H1 (cell line): ENCODE results near the gene DDX4. TPM values are rescaled to one million over a fixed set of nuclear protein-coding genes. Genes with fewer than 3 reads are reported as not detected.

Experiments
- CTCF ChIA-PET: fragments of 300-600 bp; sonication (Branson Sonifier 250); formaldehyde crosslinking; loops from one replicate; lab custom pipeline; 2021; ENCODE audit not compliant: partially characterized antibody; lab: Charles Lee
- POLR2A ChIA-PET: fragments of 300-600 bp; sonication (Branson Sonifier 250); formaldehyde crosslinking; loops from one replicate; lab custom pipeline; 2021; ENCODE audit warnings: inconsistent platforms; ENCODE audit not compliant: partially characterized antibody; lab: Charles Lee
- DNase-seq, 2 experiments: peaks; one replicate each; pipeline versions ENCODE4 v3.0.0 to v3.0.0-alpha.2; 2010 to 2022; ENCODE audit warnings: low spot score in 2 of 2, low read depth in 1 of 2, mixed read lengths in 1 of 2
- FAIRE-seq: peaks from 2 replicates; lab custom pipeline; 2011; peaks lifted over from hg19 to GRCh38; lab: Jason Lieb, UNC
- H2AFZ ChIP-seq: 2 replicates; pipeline ENCODE4 v1.8.1; 2012; ENCODE audit warnings: low read length, inconsistent platforms
- H2AK5ac ChIP-seq: 2 replicates; pipeline ENCODE4 v1.6.1; 2013; ENCODE audit warnings: low read depth, low read length
- H2BK120ac ChIP-seq: replicated peaks from 2 replicates; pipeline ENCODE3; 2013; ENCODE audit warnings: low read depth, low read length, inconsistent platforms
- H2BK12ac ChIP-seq: 2 replicates; pipeline ENCODE4 v1.6.1; 2013; ENCODE audit warnings: low read depth, low read length
- H2BK15ac ChIP-seq: 2 replicates; pipeline ENCODE4 v1.6.1; 2013; ENCODE audit warnings: low read length
- H2BK20ac ChIP-seq: 2 replicates; pipeline ENCODE4 v1.6.1; 2013; ENCODE audit warnings: low read length
- H2BK5ac ChIP-seq: 2 replicates; pipeline ENCODE4 v1.6.1; 2013; ENCODE audit warnings: low read depth, low read length
- H3K14ac ChIP-seq: 2 replicates; pipeline ENCODE4 v1.6.1; 2013; ENCODE audit warnings: inconsistent platforms; ENCODE audit not compliant: insufficient read length
- H3K18ac ChIP-seq: 2 replicates; pipeline ENCODE4 v1.6.1; 2013; ENCODE audit warnings: low read length; ENCODE audit errors: extremely low read depth
- H3K23ac ChIP-seq: 2 replicates; pipeline ENCODE4 v1.6.1; 2013; ENCODE audit warnings: inconsistent platforms; ENCODE audit not compliant: insufficient read length
- H3K23me2 ChIP-seq: 2 replicates; pipeline ENCODE4 v1.6.1; 2013; ENCODE audit warnings: low read depth, low read length
- H3K27ac ChIP-seq: 2 replicates; pipeline ENCODE4 v1.6.1; 2011; ENCODE audit warnings: low read depth, low read length, inconsistent platforms
- H3K27me3 ChIP-seq, 4 experiments: replicated peaks in 1 of 4; 1 replicate in 1 of 4; 2 replicates in 3 of 4; pipeline versions ENCODE4 v1.6.1 to v1.8.1; 2011 to 2013; ENCODE audit warnings: low read length in 3 of 4, mild to moderate bottlenecking in 3 of 4, inconsistent platforms in 2 of 4, mixed read lengths in 2 of 4, moderate library complexity in 1 of 4; ENCODE audit not compliant: control insufficient read depth in 3 of 4, insufficient read depth in 3 of 4; ENCODE audit errors: extremely low read depth in 1 of 4
- H3K36me3 ChIP-seq, 4 experiments: 2 replicates each; pipeline versions ENCODE4 v1.6.1 to v1.8.1; 2011 to 2013; ENCODE audit warnings: mild to moderate bottlenecking in 4 of 4, low read length in 3 of 4, moderate library complexity in 2 of 4, control low read depth in 1 of 4, inconsistent platforms in 1 of 4; ENCODE audit not compliant: insufficient read depth in 4 of 4, control insufficient read depth in 2 of 4
- H3K4ac ChIP-seq: replicated peaks from 2 replicates; pipeline ENCODE3; 2013; ENCODE audit warnings: low read length, low read depth, mixed read lengths, inconsistent platforms; ENCODE audit not compliant: insufficient read length
- H3K4me1 ChIP-seq, 4 experiments: replicated peaks in 1 of 4; 1 replicate in 1 of 4; 2 replicates in 3 of 4; pipeline versions ENCODE4 v1.6.1 to v1.8.1; 2011 to 2013; ENCODE audit warnings: low read length in 3 of 4, inconsistent platforms in 2 of 4, mixed read lengths in 1 of 4; ENCODE audit not compliant: insufficient read depth in 4 of 4, control insufficient read depth in 3 of 4
- H3K4me2 ChIP-seq, 2 experiments: 2 replicates each; pipeline versions ENCODE4 v1.6.1 to v1.8.1; 2011 to 2013; ENCODE audit warnings: low read depth in 2 of 2, low read length in 2 of 2, control low read depth in 1 of 2, inconsistent platforms in 1 of 2, mild to moderate bottlenecking in 1 of 2; ENCODE audit not compliant: insufficient read depth in 1 of 2
- H3K4me3 ChIP-seq, 4 experiments: fragments of 200-600, 300-600 bp in 1 of 4; sonication (generic), shearing (Covaris generic), sonication (Bioruptor Twin) in 1 of 4; 2 replicates each; pipeline versions ENCODE4 v1.5.1 to v1.8.1; 2011 to 2016; ENCODE audit warnings: low read length in 4 of 4, low read depth in 3 of 4, control low read depth in 2 of 4, inconsistent platforms in 2 of 4, mild to moderate bottlenecking in 2 of 4, mixed read lengths in 1 of 4, moderate library complexity in 1 of 4; ENCODE audit not compliant: insufficient read depth in 2 of 4; ENCODE audit errors: extremely low read depth in 1 of 4
- H3K56ac ChIP-seq: replicated peaks from 2 replicates; pipeline ENCODE3; 2013; ENCODE audit warnings: low read depth, mild to moderate bottlenecking, mixed read lengths, low read length, inconsistent platforms; ENCODE audit not compliant: insufficient read length
- H3K79me1 ChIP-seq: 2 replicates; pipeline ENCODE4 v1.6.1; 2013; ENCODE audit warnings: low read depth, low read length, control low read depth
- H3K79me2 ChIP-seq, 2 experiments: 2 replicates each; pipeline versions ENCODE4 v1.6.1 to v1.8.1; 2012 to 2013; ENCODE audit warnings: low read length in 2 of 2, mild to moderate bottlenecking in 2 of 2, inconsistent platforms in 1 of 2; ENCODE audit not compliant: insufficient read depth in 2 of 2, control insufficient read depth in 1 of 2
- H3K9ac ChIP-seq, 4 experiments: replicated peaks in 1 of 4; 1 replicate in 1 of 4; 2 replicates in 3 of 4; pipeline versions ENCODE4 v1.6.1 to v1.8.1; 2011 to 2013; ENCODE audit warnings: low read depth in 3 of 4, low read length in 3 of 4, control low read depth in 2 of 4, mild to moderate bottlenecking in 2 of 4, moderate library complexity in 2 of 4, inconsistent platforms in 1 of 4; ENCODE audit errors: extremely low read depth in 1 of 4
- H3K9me3 ChIP-seq, 2 experiments: 2 replicates each; pipeline versions ENCODE4 v1.6.1 to v1.8.1; 2012 to 2013; ENCODE audit warnings: mild to moderate bottlenecking in 2 of 2, moderate library complexity in 2 of 2, control low read depth in 1 of 2, inconsistent platforms in 1 of 2, low read depth in 1 of 2, low read length in 1 of 2, mixed read lengths in 1 of 2; ENCODE audit not compliant: insufficient read depth in 2 of 2
- H4K20me1 ChIP-seq, 2 experiments: replicated peaks in 1 of 2; 2 replicates each; pipeline versions ENCODE3 to v1.8.1; 2011 to 2013; ENCODE audit warnings: inconsistent platforms in 2 of 2, low read length in 2 of 2, mild to moderate bottlenecking in 1 of 2; ENCODE audit not compliant: insufficient read depth in 2 of 2, control insufficient read depth in 1 of 2
- H4K5ac ChIP-seq: 2 replicates; pipeline ENCODE4 v1.6.1; 2013; ENCODE audit warnings: low read length, low read depth, mixed read lengths, inconsistent platforms; ENCODE audit not compliant: insufficient read length
- H4K8ac ChIP-seq: 2 replicates; pipeline ENCODE4 v1.8.0; 2013; ENCODE audit warnings: mild to moderate bottlenecking, moderate library complexity, low read length, inconsistent platforms; ENCODE audit not compliant: insufficient read depth; ENCODE audit errors: extremely low read depth
- H4K91ac ChIP-seq: replicated peaks from 2 replicates; pipeline ENCODE3; 2013; ENCODE audit warnings: low read length, mixed read lengths, inconsistent platforms; ENCODE audit not compliant: insufficient read length
- KDM4A ChIP-seq: IDR thresholded peaks from one replicate; pipeline ENCODE4 v1.7.1; 2012; ENCODE audit warnings: low read depth, mild to moderate bottlenecking, moderate library complexity, low read length, inconsistent platforms; ENCODE audit not compliant: severe bottlenecking
- YY1 ChIP-seq: IDR thresholded peaks from 2 replicates; pipeline ENCODE4 v1.6.1; 2011; ENCODE audit warnings: low read depth, mild to moderate bottlenecking, low read length
- WGBS, 2 experiments: shearing (Covaris generic) in 1 of 2; methylation state at CpG; one replicate each; pipeline versions ENCODE4 v1.1.6 to v1.1.7; 2013 to 2015; ENCODE audit warnings: low lambda C conversion rate in 2 of 2, mixed read lengths in 2 of 2, inconsistent platforms in 1 of 2, low coverage in 1 of 2, missing lambda C conversion rate in 1 of 2; ENCODE audit not compliant: insufficient replicate concordance in 2 of 2, insufficient coverage in 1 of 2, insufficient read length in 1 of 2; ENCODE audit errors: extremely low coverage in 1 of 2, missing lambda C conversion rate in 1 of 2; 5-methylcytosine and 5-hydroxymethylcytosine counted together
- polyA plus RNA-seq, 7 experiments: library from polyadenylated mRNA; depleted of rRNA in 3 of 7; stranded (reverse) in 5 of 7; unstranded in 2 of 7; fragments of >200 nt in 5 of 7; fragments of 200-250 nt in 2 of 7; gene quantifications; 1 replicate in 5 of 7; 2 replicates in 1 of 7; 4 replicates in 1 of 7; pipeline versions ENCODE4 v1.2.1 to v1.2.3, GENCODE V29; 2011 to 2013; ENCODE audit warnings: missing spikeins in 2 of 7, mixed read lengths in 2 of 7
- total RNA-seq: library from RNA; stranded (reverse); fragmentation: NEBNext Ultra II Directional; extraction: Animal tissue kit (Norgen Biotek cat#: 25700); gene quantifications from 2 replicates; pipeline ENCODE4 v1.2.1, GENCODE V29; 2021

Gene DDX4
- total and polyA plus RNA-seq, 2 of the 8 experiments (the other 6 are each of a cell fraction or from before 2014, with no cell fraction given) = 0.15 TPM; not detected in 1

- no peak for FAIRE-seq
- H2BK15ac ChIP-seq = no peak overlapping the region
- H3K36me3 ChIP-seq = no peaks in the 10 kb centered on the region
- H2BK5ac ChIP-seq = no peak overlapping the region
- no peak for DNase-seq
- H2AK5ac ChIP-seq = no peak overlapping the region
- H4K20me1 ChIP-seq = no peaks in the 10 kb centered on the region
- no peak overlapping the region for H3K4ac ChIP-seq
- no peak overlapping the region for H3K56ac ChIP-seq
- ChIA-PET CTCF (no interaction called here), POLR2A (no interaction called here)
- H4K8ac ChIP-seq = no peak overlapping the region
- H2BK20ac ChIP-seq = no peak overlapping the region
- no peak overlapping the region for H3K9ac ChIP-seq
- WGBS, 2 experiments = 88% methylated on average over 1 of the region's 1 CpG; no CpG with 5 or more reads in 1 of the 2 experiments
- H3K23ac ChIP-seq = no peak overlapping the region
- H3K23me2 ChIP-seq = peaks cover 4% of the 10 kb centered on the region; the same call in 1 of the 2 replicates
- H2BK120ac ChIP-seq = no peak overlapping the region
- H3K27me3 ChIP-seq = peaks cover 0 to 2% (median 0%) of the 10 kb centered on the region in 4 experiments; a peak in 1 of 7 replicates
- no peak overlapping the region for H3K14ac ChIP-seq
- H2AFZ ChIP-seq = no peak overlapping the region
- peaks cover 0 to 4% (median 0%) of the 10 kb centered on the region in 4 experiments; a peak in 1 of 7 replicates for H3K4me1 ChIP-seq
- no peak overlapping the region for H3K27ac ChIP-seq
- no peak overlapping the region for H4K91ac ChIP-seq
- H4K5ac ChIP-seq = no peak overlapping the region
- H2BK12ac ChIP-seq = no peak overlapping the region
- H3K18ac ChIP-seq = no peak overlapping the region
- H3K9me3 ChIP-seq = no peaks in the 10 kb centered on the region
- no peaks in the 10 kb centered on the region for H3K79me2 ChIP-seq
- H3K4me3 ChIP-seq = no peak overlapping the region
- H3K79me1 ChIP-seq = no peaks in the 10 kb centered on the region
- H3K4me2 ChIP-seq = no peak overlapping the region
- TF ChIP-seq YY1 (no peak), KDM4A (no peak)
Measured at GRCh38 chr5:55823151-55823796, 85.4 kb downstream of the DDX4 start.
